K562 (cell line): ENCODE measurements around the gene ZNF620. TPM values are rescaled to one million over a fixed set of nuclear protein-coding genes. Genes with fewer than 3 reads are reported as not detected.

ENCODE experiments used
- ATF2 ChIP-seq: sonication (generic); formaldehyde crosslinking; IDR thresholded peaks from 2 replicates; pipeline ENCODE4 v1.8.1; 2022; ENCODE audit warnings: missing genetic modification reagents
- ELF2 ChIP-seq: fragments of 250-450 bp; sonication (Bioruptor Pico); IDR thresholded peaks from 2 replicates; pipeline ENCODE4 v1.5.0; 2021; ENCODE audit warnings: mild to moderate bottlenecking
- EP300 ChIP-seq: IDR thresholded peaks from 2 replicates; pipeline ENCODE4 v1.6.1; 2012; ENCODE audit warnings: low read length, improper control_type of control experiment
- FOS ChIP-seq: IDR thresholded peaks from 3 replicates; pipeline ENCODE4 v1.6.1; 2011; ENCODE audit not compliant: insufficient read length; ENCODE audit errors: extremely low read depth
- HBP1 ChIP-seq: fragments of 450-650 bp; formaldehyde crosslinking; IDR thresholded peaks from 2 replicates; pipeline ENCODE4 v1.4.0; 2022; ENCODE audit warnings: missing genetic modification characterization
- KLF13 ChIP-seq: fragments of 450-650 bp; IDR thresholded peaks from 2 replicates; pipeline ENCODE4 v1.6.1; 2016; ENCODE audit warnings: missing genetic modification characterization, low read depth, mild to moderate bottlenecking, missing compliant biosample characterization, moderate library complexity, borderline replicate concordance
- PKNOX1 ChIP-seq: fragments of 450-650 bp; IDR thresholded peaks from 2 replicates; pipeline ENCODE4 v1.6.1; 2016
- POLR2AphosphoS5 ChIP-seq: IDR thresholded peaks from 2 replicates; pipeline ENCODE4 v1.6.1; 2011; ENCODE audit warnings: mild to moderate bottlenecking, low read depth, low read length, moderate library complexity; ENCODE audit not compliant: control insufficient read depth, insufficient read depth
- SMAD1 ChIP-seq: fragments of 150-350 bp; IDR thresholded peaks from 2 replicates; pipeline ENCODE4 v1.6.1; 2014; ENCODE audit warnings: low read length, low read depth; ENCODE audit not compliant: partially characterized antibody
- YY1 ChIP-seq, 3 experiments: IDR thresholded peaks; 2 replicates each; pipeline ENCODE4 v1.6.1; 2011; ENCODE audit warnings: low read length in 2 of 3, mild to moderate bottlenecking in 2 of 3, moderate library complexity in 2 of 3, borderline replicate concordance in 1 of 3, control low read depth in 1 of 3, low read depth in 1 of 3; ENCODE audit not compliant: insufficient read depth in 3 of 3, insufficient replicate concordance in 2 of 3, control insufficient read depth in 1 of 3, insufficient read length in 1 of 3; ENCODE audit errors: extremely low read depth in 1 of 3
- ZC3H11A ChIP-seq: IDR thresholded peaks from 2 replicates; pipeline ENCODE4 v1.6.1; 2012; ENCODE audit warnings: low read depth, low read length, improper control_type of control experiment
- ZHX1 ChIP-seq: fragments of 150-350 bp; conservative IDR thresholded peaks from 2 replicates; pipeline ENCODE4 v1.6.1; 2014; ENCODE audit warnings: low read length
- ZNF175 ChIP-seq: fragments of 200-800 bp; sonication (Bioruptor generic); IDR thresholded peaks from 2 replicates; pipeline ENCODE4 v1.6.1; 2016; ENCODE audit warnings: low read depth, mild to moderate bottlenecking, missing genetic modification characterization, missing compliant biosample characterization
- ZNF586 ChIP-seq: fragments of 450-650 bp; formaldehyde crosslinking; conservative IDR thresholded peaks from 2 replicates; pipeline ENCODE4 v1.4.0; 2020; ENCODE audit warnings: mild to moderate bottlenecking, moderate library complexity
- ZNF589 ChIP-seq: fragments of 200-800 bp; sonication (Bioruptor generic); IDR thresholded peaks from 2 replicates; pipeline ENCODE4 v1.6.1; 2016; ENCODE audit warnings: low read depth, missing genetic modification characterization, missing compliant biosample characterization
- ZNF79 ChIP-seq: fragments of 250-450 bp; sonication (Bioruptor Pico); IDR thresholded peaks from 2 replicates; pipeline ENCODE4 v1.4.0; 2020; ENCODE audit warnings: low read depth, mild to moderate bottlenecking, moderate library complexity
- polyA plus RNA-seq, 8 experiments: library from polyadenylated mRNA; depleted of rRNA in 4 of 8; stranded (reverse) in 5 of 8; unstranded in 3 of 8; fragments of >200 nt; fragmentation: Nextera tagmentation in 2 of 8; fragmentation: Illumina TruSeq in 1 of 8; extraction: Ambion mirVana in 2 of 8; extraction: Trizol in 1 of 8; gene quantifications; 2 replicates each; pipeline versions ENCODE4 v1.2.1 to v1.2.3, GENCODE V29; 2011 to 2014; ENCODE audit warnings: inconsistent platforms in 1 of 8, missing spikeins in 1 of 8
- total RNA-seq, 7 experiments: library from RNA; depleted of rRNA in 6 of 7; stranded (reverse); fragments of >200 nt in 6 of 7; fragmentation: Illumina TruSeq in 2 of 7; extraction: Trizol in 2 of 7; gene quantifications; 2 replicates each; pipeline versions ENCODE4 v1.2.1 to v1.2.3, GENCODE V29; 2011 to 2021; ENCODE audit warnings: low replicate concordance in 1 of 7
- TF ChIP-seq, protein P1 (sequence below): sonication (generic); formaldehyde crosslinking; IDR thresholded peaks from 2 replicates; pipeline ENCODE4 v1.9.0; 2022; ENCODE audit warnings: mild to moderate bottlenecking, missing genetic modification reagents

Gene ZNF620
- total and polyA plus RNA-seq, 9 of the 15 experiments (the other 6 are each of a cell fraction or from before 2014, with no cell fraction given) = 1.2 to 5.5 (median 3.3) TPM

GRCh38 chr3:40456940-40457823 lies 48.7 kb upstream of the ZNF620 start, which contains the start of gene RPL14 (continued):
- TF ChIP-seq ATF2 (CRISPR knock-in tag) (no peak; the same call in 1 of the 2 replicates), PKNOX1 (peak; percentile 51), POLR2AphosphoS5 (peak; percentile 98), KLF13 (tag) (peak; percentile 77), HBP1 (no peak), ZC3H11A (no peak), ZNF175 (peak; percentile 64; the same call in 1 of the 2 replicates), ZNF589 (CRISPR knock-in tag) (peak; percentile 82; the same call in 1 of the 2 replicates), ZNF586 (no peak), FOS (peak; percentile 61), YY1 (IDR thresholded peaks at IDR 0.05; ENCODE audit: borderline replicate concordance in 1 of 3, control insufficient read depth in 1 of 3, extremely low read depth in 1 of 3, insufficient read depth in 3 of 3, insufficient read length in 1 of 3, insufficient replicate concordance in 2 of 3, low read depth in 1 of 3, low read length in 2 of 3) (peak; percentile 90 to 98 (median 97)), EP300 (no peak), ZNF79 (no peak), ELF2 (CRISPR knock-in tag) (peak; percentile 76), SMAD1 (peak; percentile 91), ZHX1 (no peak)
- TF ChIP-seq, protein P1, sequence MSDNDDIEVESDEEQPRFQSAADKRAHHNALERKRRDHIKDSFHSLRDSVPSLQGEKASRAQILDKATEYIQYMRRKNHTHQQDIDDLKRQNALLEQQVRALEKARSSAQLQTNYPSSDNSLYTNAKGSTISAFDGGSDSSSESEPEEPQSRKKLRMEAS = peak; percentile 97
